GM19239 (cell line): Measurements from ENCODE around the gene CER1.

ENCODE experiments used
- DNase-seq: peaks from one replicate; pipeline ENCODE4 v3.0.0; 2011; ENCODE audit warnings: low spot score; ENCODE audit not compliant: insufficient read length
- FAIRE-seq: peaks from 2 replicates; lab custom pipeline; 2011; peaks lifted over from hg19 to GRCh38; lab: Jason Lieb, UNC

The CER1 gene, protein sequence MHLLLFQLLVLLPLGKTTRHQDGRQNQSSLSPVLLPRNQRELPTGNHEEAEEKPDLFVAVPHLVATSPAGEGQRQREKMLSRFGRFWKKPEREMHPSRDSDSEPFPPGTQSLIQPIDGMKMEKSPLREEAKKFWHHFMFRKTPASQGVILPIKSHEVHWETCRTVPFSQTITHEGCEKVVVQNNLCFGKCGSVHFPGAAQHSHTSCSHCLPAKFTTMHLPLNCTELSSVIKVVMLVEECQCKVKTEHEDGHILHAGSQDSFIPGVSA

GRCh38 chr9:14722391-14723035 is at the start of gene CER1:
CER1 (minus strand) TSS chr9:14722733; CDS start chr9:14722672, 61 bp downstream.
- FAIRE-seq = no peak
- no peak for DNase-seq

DNA sequence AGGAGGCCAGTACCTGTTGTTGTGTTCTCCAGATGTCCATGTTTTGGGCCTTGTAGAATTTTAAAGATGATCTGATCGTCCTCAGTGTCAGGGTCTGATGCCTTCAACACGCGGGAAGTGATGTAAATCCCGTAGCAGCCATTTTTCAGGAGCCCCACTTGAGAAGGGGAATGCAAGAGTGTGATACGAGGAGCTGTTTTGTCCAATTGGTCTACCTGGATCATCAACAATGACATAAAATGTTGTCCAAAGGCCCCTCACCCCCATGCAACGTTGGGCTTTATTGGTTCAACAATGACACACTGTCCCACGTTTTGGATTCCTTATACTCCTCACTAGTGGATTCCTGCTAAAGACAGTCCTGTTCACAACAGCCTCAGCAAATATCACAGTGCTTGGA is 48.1 kb upstream of the CER1 start:
- FAIRE-seq (no peak), DNase-seq (no peak)

GRCh38 chr9:14769230-14769571 is 46.7 kb upstream of the CER1 start:
- FAIRE-seq = no peak
- DNase-seq = no peak

GRCh38 chr9:14768405-14769229 is 46.1 kb upstream of the CER1 start:
- FAIRE-seq = peak; percentile 76
- peak; percentile 4 for DNase-seq

- FAIRE-seq (no peak), DNase-seq (no peak)
Observed at GRCh38 chr9:14766299-14766698, 43.8 kb upstream of the CER1 start.

GRCh38 chr9:14761584-14761983 is 39.1 kb upstream of the CER1 start:
- FAIRE-seq = no peak
- DNase-seq = no peak

DNA sequence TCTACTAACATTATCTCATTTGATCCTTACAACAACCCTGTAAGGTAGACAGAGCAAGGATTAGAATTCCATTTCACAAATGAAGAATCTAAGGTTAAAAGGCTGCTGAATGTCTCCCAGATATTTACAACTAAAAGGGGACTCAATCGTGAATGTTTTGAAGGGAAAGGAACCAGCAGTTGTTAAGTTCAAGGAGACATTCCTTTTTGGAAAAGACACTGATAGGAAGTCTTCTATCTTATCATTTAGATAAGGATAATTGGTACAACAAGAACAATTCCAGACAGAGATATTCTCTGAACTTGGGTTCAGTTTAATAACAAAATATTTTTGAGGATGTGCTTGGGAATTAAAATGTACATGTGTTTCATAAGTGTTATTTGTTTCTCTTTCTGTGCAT is 37.5 kb upstream of the CER1 start:
- DNase-seq (no peak), FAIRE-seq (no peak)

- FAIRE-seq (no peak), DNase-seq (no peak)
Observed at GRCh38 chr9:14756291-14756690, 33.8 kb upstream of the CER1 start.

- FAIRE-seq = no peak
Observed at GRCh38 chr9:14752871-14753270, 30.3 kb upstream of the CER1 start.

GRCh38 chr9:14752271-14752670 is 29.7 kb upstream of the CER1 start:
- DNase-seq (no peak), FAIRE-seq (no peak)

More at GRCh38 chr9:14752871-14753270, 30.3 kb upstream of the CER1 start:
- DNase-seq = no peak

DNA sequence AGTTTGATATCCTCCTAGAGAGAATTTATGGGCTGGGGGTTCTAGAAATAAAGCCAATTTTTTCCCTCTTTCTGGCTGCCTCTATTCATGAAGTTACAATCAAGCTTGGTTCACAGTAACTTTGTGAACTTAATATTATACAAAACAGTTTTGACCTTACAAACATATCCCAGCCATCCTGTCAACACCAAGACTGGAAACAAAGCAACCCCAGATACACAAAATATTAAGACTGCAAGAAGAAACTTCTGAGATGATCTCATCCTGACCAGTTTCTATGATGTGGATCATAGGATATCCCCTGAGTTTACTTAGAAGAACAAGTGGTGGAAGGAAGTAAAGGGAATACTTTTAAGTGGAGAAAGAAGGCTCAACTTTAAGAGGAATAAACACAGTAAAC is 28.3 kb upstream of the CER1 start:
- no peak for DNase-seq
- FAIRE-seq = no peak

DNA sequence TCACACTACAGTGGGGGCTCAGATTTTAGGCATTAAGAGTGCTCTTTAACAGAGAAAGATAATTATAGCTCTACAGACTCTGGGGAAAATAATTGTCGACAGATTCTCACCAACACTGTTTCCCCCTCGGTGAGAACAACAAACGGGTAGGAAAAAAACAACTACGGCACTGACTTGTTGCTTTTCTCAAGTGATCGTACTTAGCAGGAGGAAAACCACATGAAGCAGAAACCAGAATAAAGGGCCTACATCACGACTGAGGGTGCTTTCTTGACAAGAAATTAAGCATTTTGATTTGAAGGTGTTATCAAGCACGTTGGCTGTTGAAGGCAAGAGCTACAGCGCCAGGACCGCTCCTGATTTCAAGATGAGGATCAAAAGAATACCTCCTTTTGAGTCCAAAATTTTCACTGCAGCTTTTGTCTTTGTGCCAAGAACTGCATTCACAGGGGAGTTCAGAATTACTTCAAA is 27.2 kb upstream of the CER1 start:
- FAIRE-seq (no peak), DNase-seq (no peak)

DNA sequence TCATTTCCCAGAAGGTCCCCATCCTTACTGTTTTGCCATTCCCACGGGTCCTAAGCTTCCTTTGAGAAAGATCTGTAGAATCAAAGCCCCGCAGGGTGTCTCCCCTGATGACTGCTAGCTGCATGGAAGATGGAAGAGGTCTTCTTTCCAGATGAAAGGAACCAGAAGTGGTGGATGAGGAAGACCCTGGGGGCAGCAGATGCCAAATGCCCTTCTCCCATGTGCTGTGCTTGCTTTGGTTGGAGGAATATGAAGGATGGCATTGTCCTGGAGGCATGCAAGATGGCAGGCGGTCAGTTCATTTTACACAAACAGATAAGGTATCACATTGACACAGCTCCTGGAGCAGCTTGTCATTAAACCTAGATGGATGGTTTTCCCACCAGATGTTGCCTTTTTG is 25.8 kb upstream of the CER1 start:
- no peak for FAIRE-seq

GRCh38 chr9:14747111-14747510 is 24.6 kb upstream of the CER1 start:
- no peak for FAIRE-seq
- no peak for DNase-seq

More for the DNA sequence above, 25.8 kb upstream of the CER1 start:
- no peak for DNase-seq

DNA sequence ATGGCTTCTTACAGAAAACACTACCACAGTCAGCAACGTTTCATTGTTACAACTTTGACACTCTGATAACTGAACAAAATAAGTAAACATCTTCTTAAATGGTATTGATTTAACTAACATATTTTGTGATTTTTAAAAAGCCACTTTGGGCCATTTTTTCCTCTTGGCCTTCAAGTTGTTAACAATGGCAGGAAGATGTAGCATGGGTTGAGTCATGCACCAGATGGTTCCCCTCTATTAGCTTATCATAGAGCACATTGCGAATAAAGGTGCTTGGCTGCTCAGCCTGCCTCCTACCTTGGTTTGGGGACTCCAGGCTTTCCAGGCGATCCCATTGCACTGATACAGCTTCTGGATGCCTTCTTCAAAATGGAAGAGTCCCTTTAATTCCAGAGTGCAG is 24.1 kb upstream of the CER1 start:
- no peak for FAIRE-seq
- no peak for DNase-seq

DNA sequence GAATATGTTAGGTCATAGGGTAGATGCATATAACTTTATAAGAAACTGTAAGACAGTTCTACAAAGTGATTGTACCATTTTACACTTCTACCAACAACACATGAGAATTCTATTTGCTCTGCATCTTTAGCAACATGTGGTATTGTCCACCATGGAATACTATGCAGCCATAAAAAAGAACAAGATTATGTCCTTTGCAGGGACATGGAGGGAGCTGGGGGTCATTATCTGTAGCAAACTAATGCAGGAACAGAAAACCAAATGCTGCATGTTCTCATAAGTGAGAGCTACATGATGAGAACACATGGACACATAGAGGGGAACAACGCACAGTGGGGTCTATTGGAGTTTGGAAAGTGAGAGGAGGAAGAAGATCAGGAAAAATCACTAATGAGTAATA is 22.2 kb upstream of the CER1 start:
- DNase-seq (no peak), FAIRE-seq (no peak)

GRCh38 chr9:14741369-14741768 is 18.8 kb upstream of the CER1 start:
- DNase-seq (no peak), FAIRE-seq (peak; percentile 73)

DNA sequence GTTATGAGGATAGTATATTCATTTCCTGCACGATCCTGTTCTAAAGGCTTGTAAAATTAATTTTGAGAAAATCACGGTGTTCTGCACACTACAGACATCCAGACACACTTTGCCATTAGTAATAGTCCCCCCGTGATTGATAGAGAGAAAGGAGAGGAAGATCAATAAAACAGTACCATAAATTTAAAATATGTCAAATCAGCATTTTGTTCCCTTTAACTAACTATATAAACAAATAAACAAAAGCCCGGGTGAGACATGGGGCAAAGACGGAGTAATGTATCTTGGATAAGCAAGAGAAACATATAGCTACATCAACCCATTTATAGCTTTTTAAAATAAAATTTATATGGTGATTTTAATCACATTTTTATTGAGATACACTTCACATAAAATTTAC is 10.6 kb upstream of the CER1 start:
- DNase-seq (no peak), FAIRE-seq (no peak)

- FAIRE-seq = no peak
- no peak for DNase-seq
Observed at GRCh38 chr9:14731294-14731981, 8.9 kb upstream of the CER1 start.

DNA sequence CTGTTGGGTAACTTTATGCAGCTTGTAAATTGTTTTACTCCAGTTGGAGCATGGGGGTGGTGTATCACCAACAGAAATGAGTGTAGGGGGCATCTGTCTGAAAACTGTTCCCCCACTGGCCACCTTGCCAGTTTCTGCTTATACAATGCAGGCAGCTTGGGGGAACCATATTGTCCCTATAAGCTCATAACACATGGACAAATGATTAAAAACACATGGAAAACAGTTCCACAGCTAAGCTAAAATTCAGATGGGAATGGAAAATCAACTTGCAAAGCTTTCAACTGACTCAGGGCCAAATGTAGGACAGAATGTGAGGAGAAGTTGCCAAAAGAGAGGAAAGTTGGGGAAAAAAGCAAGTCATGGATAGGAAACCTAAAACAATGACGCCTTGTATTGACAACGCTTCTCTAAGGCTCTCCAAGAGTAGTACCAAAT is 7.9 kb upstream of the CER1 start:
- FAIRE-seq (no peak), DNase-seq (no peak)

DNA sequence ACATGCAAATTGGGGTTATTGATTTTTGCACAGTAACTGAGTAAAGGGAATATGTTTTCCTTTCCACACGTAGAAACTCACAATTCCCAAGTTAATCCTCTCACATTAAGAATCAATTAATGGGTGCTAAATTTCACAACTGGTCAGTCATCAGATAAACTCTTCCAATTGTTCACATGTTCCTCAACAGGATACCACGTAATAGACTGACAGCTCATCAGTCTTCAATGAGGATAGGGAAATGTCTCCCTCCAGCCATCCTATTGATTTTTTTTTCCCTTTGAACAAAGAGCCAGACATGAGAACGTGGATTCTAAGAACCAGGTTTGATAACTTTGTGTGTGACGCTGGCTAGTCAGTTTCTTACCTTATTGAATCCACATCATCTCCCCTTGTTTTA is 768 bp upstream of the CER1 start:
- DNase-seq (no peak), FAIRE-seq (no peak)
